Measurements from ENCODE around the gene DAP.

Gene DAP

DNA sequence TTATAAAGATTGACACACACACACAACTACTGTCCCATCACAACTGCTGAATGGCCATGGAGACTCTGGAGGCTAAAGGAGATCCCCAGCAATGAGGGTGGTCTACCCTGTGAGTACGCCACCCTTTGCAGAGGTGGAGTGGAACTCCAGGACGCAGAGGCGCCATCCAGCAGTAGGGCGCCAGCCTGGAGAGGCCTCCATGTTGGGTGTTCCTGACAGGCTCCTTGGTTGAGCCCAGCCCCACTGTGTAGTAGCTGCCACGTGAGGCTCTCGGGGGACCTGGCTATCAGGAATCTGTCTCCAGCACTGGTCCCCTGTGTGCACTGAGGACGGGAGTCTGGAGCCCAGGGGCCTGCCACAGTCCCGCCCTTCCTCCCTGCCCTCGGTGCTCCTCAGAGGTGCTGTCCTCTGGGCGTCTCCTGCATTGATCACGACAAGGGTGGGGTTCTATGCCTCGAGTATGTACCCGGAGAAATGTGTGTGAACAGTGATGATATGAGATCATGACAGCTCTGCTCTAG lies 72.3 kb downstream of the DAP start:
- FAIRE-seq = no peak

DNA sequence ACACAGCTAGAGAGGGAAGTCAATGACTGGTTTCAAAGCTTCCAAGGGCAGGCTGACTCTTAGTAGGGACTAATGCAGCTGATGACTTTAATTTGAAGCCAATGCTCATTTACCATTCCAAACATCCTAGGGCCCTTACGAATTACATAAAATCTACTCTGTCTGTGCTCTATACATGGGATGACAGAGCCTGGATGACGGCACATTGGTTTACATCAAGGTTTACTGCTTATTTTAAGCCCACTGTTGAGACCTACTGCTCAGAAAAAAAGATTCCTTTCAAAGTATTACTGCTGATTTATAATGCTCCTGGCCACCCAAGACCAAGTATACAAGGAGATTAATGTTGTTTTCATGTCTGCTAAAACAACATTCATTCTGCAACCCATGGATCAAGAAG lies 74.1 kb downstream of the DAP start:
- FAIRE-seq = no peak

GRCh38 chr5:10685115-10685521 lies 75.9 kb downstream of the DAP start:
- FAIRE-seq = no peak

DNA sequence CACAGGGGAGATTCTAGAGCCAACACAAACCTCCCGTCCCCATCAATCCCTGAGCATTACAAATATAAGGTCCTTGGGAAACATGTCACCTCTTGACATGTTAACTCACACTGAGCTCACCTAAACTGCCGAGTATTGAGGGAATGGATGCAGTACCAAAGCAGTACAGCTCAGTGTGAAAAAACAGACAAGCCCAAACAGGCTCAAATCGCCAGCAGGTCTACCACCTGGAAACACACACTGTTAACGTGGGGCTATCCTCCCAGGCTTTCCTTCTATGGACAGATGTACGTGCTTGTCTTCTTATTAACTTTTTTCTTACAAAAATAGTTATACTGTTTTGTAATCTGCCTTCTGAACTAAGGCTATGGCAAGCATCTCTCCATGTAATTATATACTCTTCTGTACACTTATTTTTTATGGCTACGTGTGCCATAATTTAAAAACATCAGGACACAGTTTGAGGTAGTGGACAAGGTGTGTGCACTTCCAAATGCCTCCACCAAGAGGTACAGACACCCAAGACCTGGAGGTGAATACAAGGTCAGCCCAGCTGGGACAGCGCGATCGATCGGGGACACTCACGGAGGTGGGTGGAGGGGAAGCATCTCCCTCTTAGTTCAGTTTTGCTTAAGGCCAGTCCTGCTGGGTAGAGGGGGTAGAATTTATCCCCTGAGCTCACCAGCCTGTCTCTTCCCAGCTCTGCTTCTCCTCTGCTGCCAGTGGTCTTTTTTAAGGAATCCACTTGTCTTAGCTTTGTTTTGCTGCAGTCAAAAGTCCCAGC lies 76.5 kb downstream of the DAP start:
- FAIRE-seq = no peak

- no peak for FAIRE-seq
Observed at GRCh38 chr5:10682801-10683525, 78.1 kb downstream of the DAP start.

DNA sequence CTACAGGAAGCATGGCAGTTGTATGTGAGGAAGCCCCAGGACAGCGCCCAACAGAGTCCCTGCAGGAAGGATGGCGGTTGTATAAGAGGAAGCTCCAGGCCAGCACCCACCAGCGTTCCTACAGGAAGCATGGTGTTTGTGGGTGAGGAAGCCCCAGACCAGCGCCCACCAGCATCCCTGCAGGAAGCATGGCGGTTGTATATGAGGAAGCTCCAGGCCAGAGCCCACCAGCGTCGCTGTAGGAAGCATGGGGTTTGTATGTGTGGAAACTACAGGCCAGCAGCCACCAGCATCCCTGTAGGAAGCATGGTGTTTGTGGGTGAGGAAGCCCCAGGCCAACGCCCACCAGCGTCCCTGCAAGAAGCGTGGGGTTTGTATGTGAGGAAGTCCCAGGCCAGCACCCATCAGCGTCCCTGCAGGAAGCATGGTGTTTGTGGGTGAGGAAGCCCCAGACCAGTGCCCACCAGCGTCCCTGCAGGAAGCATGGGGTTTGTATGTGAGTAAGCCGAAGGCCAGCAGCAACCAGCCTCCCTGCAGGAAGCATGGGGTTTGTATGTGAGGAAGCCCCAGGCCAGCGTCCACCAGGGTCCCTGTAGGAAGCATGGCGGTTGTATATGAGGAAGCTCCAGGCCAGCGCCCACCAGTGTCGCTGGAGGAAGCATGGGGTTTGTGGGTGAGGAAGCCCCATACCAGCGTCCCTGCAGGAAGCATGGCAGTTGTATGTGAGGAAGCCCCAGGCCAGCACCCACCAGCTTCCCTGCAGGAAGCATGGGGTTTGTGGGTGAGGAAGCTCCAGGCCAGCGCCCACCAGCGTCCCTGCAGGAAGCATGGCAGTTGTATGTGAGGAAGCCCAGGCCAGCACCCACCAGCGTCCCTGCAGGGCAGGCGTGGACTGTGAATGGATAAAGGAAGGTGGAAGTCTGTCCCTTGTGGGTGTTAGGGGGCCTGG lies 79.0 kb downstream of the DAP start:
- FAIRE-seq = no peak

DNA sequence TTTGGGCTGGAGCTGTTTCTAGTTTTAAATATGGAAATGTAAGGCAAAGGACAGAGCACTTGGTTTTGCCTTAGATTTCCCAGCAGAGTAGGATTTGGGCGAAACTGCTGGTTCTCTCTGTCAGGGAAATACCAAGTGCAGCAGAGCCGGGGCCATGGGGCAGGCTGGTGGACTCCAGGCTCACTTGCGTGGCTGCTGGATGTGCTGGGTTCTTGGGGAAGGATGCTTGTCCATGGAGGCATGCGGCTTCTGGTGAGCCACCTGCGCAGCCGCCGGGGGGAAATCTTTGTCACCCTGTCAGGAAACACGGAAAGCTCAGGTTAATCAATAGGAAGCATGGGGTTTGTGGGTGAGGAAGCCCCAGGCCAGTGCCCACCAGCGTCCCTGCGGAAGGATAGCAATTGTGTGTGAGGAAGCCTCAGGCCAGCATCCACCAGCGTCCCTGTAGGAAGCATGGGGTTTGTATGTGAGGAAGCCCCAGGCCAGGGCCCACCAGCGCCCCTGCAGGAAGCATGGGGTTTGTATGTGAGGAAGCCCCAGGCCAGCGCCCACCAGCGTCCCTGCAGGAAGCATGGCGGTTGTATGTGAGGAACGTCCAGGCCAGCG lies 80.1 kb downstream of the DAP start:
- FAIRE-seq = no peak

DNA sequence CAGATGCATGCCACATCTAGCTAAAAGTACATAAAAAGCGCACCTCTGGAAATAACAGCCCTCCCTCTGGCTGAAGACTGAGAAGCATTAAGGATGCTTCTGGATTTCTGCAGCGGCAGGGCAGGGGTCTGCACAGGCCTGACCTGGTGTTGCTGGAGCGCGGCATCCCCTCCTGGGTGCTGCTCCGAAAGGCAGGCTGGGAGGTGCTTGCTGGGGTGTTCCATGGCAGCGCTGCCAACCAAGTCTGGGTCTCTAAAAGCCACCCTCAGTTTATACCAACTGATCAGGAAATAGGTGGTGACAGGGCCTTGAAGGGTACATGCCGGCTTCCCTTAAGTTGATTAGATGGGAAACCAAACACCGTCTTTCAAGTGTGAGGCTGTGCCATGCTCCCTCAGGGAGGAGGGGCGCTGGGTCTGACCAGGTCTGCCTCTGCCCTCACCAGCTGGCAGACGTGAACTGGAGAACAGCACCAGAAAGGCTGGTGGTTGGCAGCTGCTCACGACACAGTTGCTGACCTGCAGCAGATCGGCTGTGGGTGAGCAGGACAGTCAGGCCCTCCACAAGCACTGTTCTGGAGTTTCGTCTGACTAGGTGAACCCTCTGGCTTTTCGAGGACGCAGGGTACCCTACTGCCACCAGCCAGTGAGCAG lies 81.6 kb downstream of the DAP start:
- no peak for FAIRE-seq

GRCh38 chr5:10678244-10678643 lies 82.8 kb downstream of the DAP start:
- FAIRE-seq = no peak

DNA sequence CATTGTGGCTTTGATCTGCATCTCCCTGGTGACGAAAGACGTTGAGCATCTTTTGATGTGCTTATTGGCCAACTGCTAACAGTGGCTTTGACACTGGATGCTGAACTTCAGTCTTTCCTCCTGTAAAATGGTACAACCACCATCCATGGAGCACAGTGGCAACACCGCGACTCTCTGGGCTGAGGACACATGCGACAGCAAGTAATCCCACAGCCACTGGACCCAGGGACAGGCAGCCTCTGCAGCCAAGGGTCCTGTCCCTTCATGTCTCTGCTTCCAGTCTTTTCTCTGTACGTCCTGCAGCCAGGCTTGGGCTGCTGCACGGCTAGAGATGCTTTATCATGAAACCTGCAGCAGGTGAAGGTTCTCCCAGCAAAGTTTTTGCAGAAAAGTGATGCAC lies 83.5 kb downstream of the DAP start:
- no peak for FAIRE-seq

- no peak for FAIRE-seq
Observed at GRCh38 chr5:10676946-10677345, 84.1 kb downstream of the DAP start.

DNA sequence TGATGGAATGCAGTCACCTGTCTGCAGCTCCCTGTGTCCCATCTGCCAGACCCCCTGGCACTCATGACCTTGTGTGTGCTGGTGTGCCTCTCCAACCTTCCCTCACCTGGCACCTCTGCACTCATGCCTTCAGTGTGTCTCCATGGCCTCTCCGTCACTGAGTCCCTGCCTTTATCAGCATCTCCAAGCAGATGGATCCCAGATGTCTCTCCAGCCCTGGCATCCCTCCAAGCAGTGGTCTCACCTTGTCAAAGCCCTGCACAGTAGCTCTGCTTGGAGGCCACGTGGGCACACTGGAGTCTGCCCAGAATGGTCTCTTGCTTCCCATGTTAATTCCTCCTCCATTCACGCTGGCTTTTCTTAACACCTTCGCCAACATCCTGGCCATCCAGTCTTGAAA lies 84.8 kb downstream of the DAP start:
- no peak for FAIRE-seq

DNA sequence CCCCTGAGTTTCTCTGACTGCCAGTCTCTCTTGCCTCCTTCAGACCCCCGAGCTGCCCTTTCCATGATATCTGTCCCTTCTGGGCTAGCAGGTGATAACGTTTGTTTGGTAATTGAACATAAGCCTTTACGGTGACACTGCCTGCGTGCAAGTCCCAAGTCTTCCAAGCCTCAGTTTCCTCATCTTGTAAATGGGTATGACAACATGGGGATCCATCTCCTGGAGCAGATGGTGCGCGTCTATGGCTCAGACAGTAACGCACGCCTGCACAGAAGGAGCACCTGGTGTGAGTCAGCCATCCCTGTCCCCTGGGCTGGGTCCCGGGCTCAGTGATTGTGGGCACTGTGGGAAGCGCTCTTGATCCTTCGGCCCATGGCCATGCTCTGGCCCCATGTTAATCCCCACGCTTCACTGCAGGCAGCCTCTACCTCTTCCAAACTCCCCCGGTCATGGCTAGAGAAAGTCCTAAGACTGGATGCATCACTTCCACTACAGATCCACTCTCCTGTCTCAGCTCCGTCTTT lies 85.8 kb downstream of the DAP start:
- no peak for FAIRE-seq

GRCh38 chr5:10674582-10674981 lies 86.5 kb downstream of the DAP start:
- FAIRE-seq = no peak

- FAIRE-seq = no peak
Observed at GRCh38 chr5:10674096-10674495, 86.9 kb downstream of the DAP start.

DNA sequence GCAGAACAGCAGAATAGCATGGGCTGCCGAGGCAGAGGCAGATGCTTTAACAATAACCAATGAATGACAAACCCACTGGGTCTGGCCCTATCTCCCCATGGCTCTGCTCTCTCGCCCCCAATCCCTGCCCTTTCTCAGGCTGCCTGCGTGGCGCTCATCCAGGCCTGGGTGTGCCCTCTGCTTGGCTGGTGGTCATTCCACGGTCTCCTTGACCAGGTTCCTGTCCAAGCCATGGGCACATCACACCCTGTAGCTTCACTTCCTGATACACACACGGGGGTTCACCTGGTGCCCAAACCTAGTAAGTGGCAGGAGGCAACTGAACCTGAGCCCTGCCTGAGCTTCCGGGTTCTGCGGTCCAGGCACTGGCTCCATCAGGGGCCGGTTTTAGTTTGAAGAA lies 87.6 kb downstream of the DAP start:
- no peak for FAIRE-seq

- FAIRE-seq = no peak
Observed at GRCh38 chr5:10673017-10673389, 88.0 kb downstream of the DAP start.

- no peak for FAIRE-seq
Observed at GRCh38 chr5:10672146-10673016, 88.7 kb downstream of the DAP start.

DNA sequence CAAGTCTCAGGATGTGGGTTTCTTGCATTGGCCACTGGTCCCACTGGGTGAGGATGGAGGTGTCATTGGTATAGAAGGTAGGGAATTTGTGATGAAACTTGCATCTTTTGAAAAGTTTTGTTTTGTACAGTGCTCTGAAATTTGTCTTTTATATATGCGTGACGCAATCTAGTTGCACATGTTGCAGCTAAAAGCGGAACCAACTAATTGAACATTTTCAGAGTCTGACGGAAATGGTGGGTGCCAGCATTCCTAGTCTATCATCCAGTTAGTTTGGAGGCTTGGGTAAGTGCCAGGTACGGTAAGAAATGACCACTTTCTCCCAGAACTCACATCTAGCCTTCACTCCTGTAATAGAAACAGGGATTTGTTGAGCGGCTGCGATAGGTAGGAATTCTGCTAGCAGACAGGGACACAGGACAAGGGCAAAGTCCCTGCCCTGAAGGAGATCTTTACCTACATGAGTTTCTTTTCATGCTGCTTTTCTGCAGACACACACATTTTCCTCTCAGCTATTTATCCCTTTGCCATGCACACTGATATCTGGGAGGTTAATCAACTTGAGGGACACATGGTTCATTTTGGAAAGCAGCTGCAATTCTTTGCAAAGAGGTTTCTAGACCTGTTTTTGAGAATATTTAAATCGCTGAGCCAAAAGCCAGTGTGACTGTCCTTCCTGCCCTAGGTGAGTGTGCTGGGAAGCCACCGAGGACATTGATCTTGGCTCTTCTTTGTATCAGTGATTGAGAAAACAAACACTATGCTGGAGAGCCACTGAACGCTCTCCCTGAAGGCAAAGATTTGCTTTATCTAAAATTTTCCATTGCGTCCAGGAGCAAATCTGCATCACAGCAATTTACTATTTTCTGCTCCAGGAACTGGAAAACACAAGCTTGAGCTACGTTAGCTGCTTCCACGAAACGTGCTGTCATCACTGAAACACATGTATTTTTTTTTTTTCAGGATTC lies 89.7 kb downstream of the DAP start:
- no peak for FAIRE-seq

DNA sequence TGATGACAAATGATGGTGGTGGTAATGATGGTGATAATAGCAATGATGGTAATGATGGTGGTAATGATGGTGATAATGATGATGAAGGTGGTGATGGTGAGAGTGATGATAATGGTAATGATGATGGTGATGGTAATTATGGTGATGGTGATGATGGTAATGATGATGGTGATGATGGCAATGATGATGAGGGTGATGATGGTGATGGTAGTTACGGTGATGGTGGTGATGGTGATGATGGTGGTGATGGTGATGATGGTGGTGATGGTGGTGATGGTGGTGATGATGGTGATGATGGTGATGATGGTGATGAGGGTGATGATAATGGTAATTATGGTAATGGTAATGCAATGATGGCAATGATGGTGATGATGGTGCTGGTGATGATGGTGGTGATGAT lies 91.1 kb downstream of the DAP start:
- no peak for FAIRE-seq

All from endometrium (tissue), 2 donors.